ENCODE data around the gene UBE2D4. TPM values are rescaled to one million over a fixed set of nuclear protein-coding genes. Genes with fewer than 3 reads are reported as not detected.
A peak's percentile ranks its signal among the peaks of the same experiment; 100 is the strongest.

Gene UBE2D4
- total RNA-seq, 1 donor: 32.3 TPM

- no peak overlapping the region for H3K4me3 ChIP-seq (ENCODE audit: low read depth, low read length)
- DNase-seq (ENCODE audit: low read depth): no peak
- TF ChIP-seq, protein P1, sequence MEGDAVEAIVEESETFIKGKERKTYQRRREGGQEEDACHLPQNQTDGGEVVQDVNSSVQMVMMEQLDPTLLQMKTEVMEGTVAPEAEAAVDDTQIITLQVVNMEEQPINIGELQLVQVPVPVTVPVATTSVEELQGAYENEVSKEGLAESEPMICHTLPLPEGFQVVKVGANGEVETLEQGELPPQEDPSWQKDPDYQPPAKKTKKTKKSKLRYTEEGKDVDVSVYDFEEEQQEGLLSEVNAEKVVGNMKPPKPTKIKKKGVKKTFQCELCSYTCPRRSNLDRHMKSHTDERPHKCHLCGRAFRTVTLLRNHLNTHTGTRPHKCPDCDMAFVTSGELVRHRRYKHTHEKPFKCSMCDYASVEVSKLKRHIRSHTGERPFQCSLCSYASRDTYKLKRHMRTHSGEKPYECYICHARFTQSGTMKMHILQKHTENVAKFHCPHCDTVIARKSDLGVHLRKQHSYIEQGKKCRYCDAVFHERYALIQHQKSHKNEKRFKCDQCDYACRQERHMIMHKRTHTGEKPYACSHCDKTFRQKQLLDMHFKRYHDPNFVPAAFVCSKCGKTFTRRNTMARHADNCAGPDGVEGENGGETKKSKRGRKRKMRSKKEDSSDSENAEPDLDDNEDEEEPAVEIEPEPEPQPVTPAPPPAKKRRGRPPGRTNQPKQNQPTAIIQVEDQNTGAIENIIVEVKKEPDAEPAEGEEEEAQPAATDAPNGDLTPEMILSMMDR (IDR thresholded peaks at IDR 0.05; ENCODE audit: insufficient read depth, low read length): no peak
Measured at GRCh38 chr7:43915907-43916306, 10.3 kb upstream of the UBE2D4 start.

GRCh38 chr7:43921423-43921822 lies 4.8 kb upstream of the UBE2D4 start:
- peak; percentile 35 for DNase-seq (ENCODE audit: low read depth)
- TF ChIP-seq, protein P1 (IDR thresholded peaks at IDR 0.05; ENCODE audit: insufficient read depth, low read length): no peak
- H3K4me3 ChIP-seq (ENCODE audit: low read depth, low read length): no peak overlapping the region

- TF ChIP-seq, protein P1 (IDR thresholded peaks at IDR 0.05; ENCODE audit: insufficient read depth, low read length): no peak
- no peak for DNase-seq (ENCODE audit: low read depth)
- H3K4me3 ChIP-seq (ENCODE audit: low read depth, low read length): no peak overlapping the region
Measured at GRCh38 chr7:43922726-43923125, 3.5 kb upstream of the UBE2D4 start.

DNA sequence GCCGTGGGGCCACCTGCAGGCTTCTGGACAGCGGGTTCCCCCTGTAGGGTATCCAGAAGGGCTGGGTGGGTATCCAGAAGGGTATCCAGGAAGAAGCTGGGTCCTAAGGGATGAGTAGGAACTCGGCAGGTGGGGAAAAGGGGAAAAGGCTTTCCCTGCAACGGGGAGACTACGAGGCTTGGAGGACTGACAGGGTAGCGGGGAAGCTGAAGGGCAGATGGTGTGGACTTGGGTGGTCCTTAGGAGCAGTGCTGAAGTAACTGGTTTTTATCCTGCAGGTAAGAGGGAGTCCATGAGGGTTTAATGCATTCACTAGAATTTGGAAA lies 525 bp downstream of the UBE2D4 start:
- no peak for DNase-seq (ENCODE audit: low read depth)
- peak overlapping the region; percentile 84 for H3K4me3 ChIP-seq (ENCODE audit: low read depth, low read length)
- TF ChIP-seq, protein P1 (IDR thresholded peaks at IDR 0.05; ENCODE audit: insufficient read depth, low read length): no peak

GRCh38 chr7:43927810-43928209 lies 1.6 kb downstream of the UBE2D4 start:
- DNase-seq (ENCODE audit: low read depth): no peak
- no peak overlapping the region for H3K4me3 ChIP-seq (ENCODE audit: low read depth, low read length)
- TF ChIP-seq, protein P1 (IDR thresholded peaks at IDR 0.05; ENCODE audit: insufficient read depth, low read length): no peak

GRCh38 chr7:43929529-43930457 lies 3.6 kb downstream of the UBE2D4 start:
- TF ChIP-seq, protein P1 (IDR thresholded peaks at IDR 0.05; ENCODE audit: insufficient read depth, low read length): no peak
- no peak for DNase-seq (ENCODE audit: low read depth)
- H3K4me3 ChIP-seq (ENCODE audit: low read depth, low read length): no peak overlapping the region

All from fibroblast of the aortic adventitia (primary cell).